Liver (tissue), 9 donors: Measurements from ENCODE around the gene POT1. TPM values are rescaled to one million over a fixed set of nuclear protein-coding genes. Genes with fewer than 3 reads are reported as not detected.

Source experiments
- DNase-seq: peaks from one replicate; pipeline ENCODE4 v3.0.0-alpha.2; 2017; ENCODE audit warnings: low spot score
- H3K27ac ChIP-seq, 2 donors: one replicate each; pipeline ENCODE4 v1.7.0; 2013; ENCODE audit warnings: inconsistent platforms in 2 of 2, low read length in 2 of 2, control low read depth in 1 of 2, low read depth in 1 of 2, mild to moderate bottlenecking in 1 of 2
- H3K27me3 ChIP-seq, 4 donors: one replicate each; pipeline versions ENCODE4 v1.6.1 to v1.7.0; 2013; ENCODE audit warnings: low read length in 3 of 4, inconsistent platforms in 1 of 4, mild to moderate bottlenecking in 1 of 4, moderate library complexity in 1 of 4; ENCODE audit not compliant: control insufficient read depth in 4 of 4, insufficient read depth in 4 of 4
- H3K36me3 ChIP-seq, 4 donors: one replicate each; pipeline versions ENCODE4 v1.6.1 to v1.7.0; 2013; ENCODE audit warnings: low read length in 3 of 4, mild to moderate bottlenecking in 3 of 4, low read depth in 1 of 4, moderate library complexity in 1 of 4; ENCODE audit not compliant: control insufficient read depth in 4 of 4, insufficient read depth in 3 of 4
- H3K4me1 ChIP-seq, 4 donors: one replicate each; pipeline versions ENCODE4 v1.6.1 to v1.7.0; 2013; ENCODE audit warnings: low read length in 3 of 4, mild to moderate bottlenecking in 3 of 4, moderate library complexity in 1 of 4; ENCODE audit not compliant: control insufficient read depth in 4 of 4, insufficient read depth in 4 of 4
- H3K4me3 ChIP-seq, 3 donors: one replicate each; pipeline versions ENCODE4 v1.6.1 to v1.7.0; 2013; ENCODE audit warnings: low read length in 3 of 3, control low read depth in 1 of 3, low read depth in 1 of 3, mild to moderate bottlenecking in 1 of 3
- H3K9ac ChIP-seq, 2 donors: one replicate each; pipeline ENCODE4 v1.7.0; 2013; ENCODE audit warnings: low read length in 2 of 2, mild to moderate bottlenecking in 2 of 2, moderate library complexity in 2 of 2, control low read depth in 1 of 2, low read depth in 1 of 2
- H3K9me3 ChIP-seq, 4 donors: one replicate each; pipeline versions ENCODE4 v1.6.1 to v1.7.0; 2013; ENCODE audit warnings: low read length in 3 of 4; ENCODE audit not compliant: control insufficient read depth in 4 of 4
- ATF3 ChIP-seq: IDR thresholded peaks from 2 replicates; pipeline ENCODE4 v1.6.1; 2016; ENCODE audit warnings: antibody characterized with exemption
- CTCF ChIP-seq: fragments of 150-350 bp; IDR thresholded peaks from 2 replicates; pipeline ENCODE4 v1.5.1; 2017; ENCODE audit warnings: improper control_type of control experiment, low read depth, low read length; ENCODE audit not compliant: missing input control
- FOXA1 ChIP-seq: IDR thresholded peaks from 2 replicates; pipeline ENCODE4 v1.6.1; 2016; ENCODE audit warnings: antibody characterized with exemption
- FOXA2 ChIP-seq: IDR thresholded peaks from 2 replicates; pipeline ENCODE4 v1.6.1; 2016; ENCODE audit warnings: antibody characterized with exemption
- GABPA ChIP-seq, 2 donors: IDR thresholded peaks in 1 of 2; conservative IDR thresholded peaks in 1 of 2; 2 replicates each; pipeline ENCODE4 v1.6.1; 2016; ENCODE audit warnings: antibody characterized with exemption in 2 of 2, mild to moderate bottlenecking in 1 of 2, moderate library complexity in 1 of 2
- HNF4A ChIP-seq, 2 donors: conservative IDR thresholded peaks; 2 replicates each; pipeline ENCODE4 v1.6.1; 2016; ENCODE audit warnings: antibody characterized with exemption in 2 of 2, mild to moderate bottlenecking in 2 of 2
- HNF4G ChIP-seq: IDR thresholded peaks from 2 replicates; pipeline ENCODE4 v1.6.1; 2016; ENCODE audit warnings: antibody characterized with exemption
- MAX ChIP-seq: IDR thresholded peaks from 2 replicates; pipeline ENCODE4 v1.6.1; 2016; ENCODE audit warnings: antibody characterized with exemption
- NR2F2 ChIP-seq: IDR thresholded peaks from 2 replicates; pipeline ENCODE4 v1.6.1; 2016; ENCODE audit warnings: antibody characterized with exemption
- RAD21 ChIP-seq, 2 donors: IDR thresholded peaks; 2 replicates each; pipeline ENCODE4 v1.6.1; 2016; ENCODE audit warnings: antibody characterized with exemption in 2 of 2, mild to moderate bottlenecking in 2 of 2
- SP1 ChIP-seq: IDR thresholded peaks from 2 replicates; pipeline ENCODE4 v1.6.1; 2018; ENCODE audit warnings: antibody characterized with exemption, mild to moderate bottlenecking
- TAF1 ChIP-seq: conservative IDR thresholded peaks from 2 replicates; pipeline ENCODE4 v1.6.1; 2016; ENCODE audit warnings: antibody characterized with exemption, mild to moderate bottlenecking
- YY1 ChIP-seq: IDR thresholded peaks from 2 replicates; pipeline ENCODE4 v1.6.1; 2016; ENCODE audit warnings: antibody characterized with exemption, mild to moderate bottlenecking
- ZBTB33 ChIP-seq: IDR thresholded peaks from 2 replicates; pipeline ENCODE4 v1.6.1; 2016; ENCODE audit warnings: antibody characterized with exemption
- WGBS: extraction: QIAGEN DNeasy Blood & Tissue Kit; methylation state at CpG from one replicate; pipeline ENCODE4 v1.1.7; 2013; 5-methylcytosine and 5-hydroxymethylcytosine counted together
- polyA plus RNA-seq, 2 donors: library from polyadenylated mRNA; stranded (reverse) in 1 of 2; unstranded in 1 of 2; fragments of 200-250 nt in 1 of 2; fragments of >200 nt in 1 of 2; fragmentation: Nextera tagmentation in 1 of 2; extraction: Ambion mirVana in 1 of 2; gene quantifications; one replicate each; pipeline versions ENCODE4 v1.2.1 to v1.2.3, GENCODE V29; 2013 to 2015
- total RNA-seq, 2 donors: library from RNA; depleted of rRNA; stranded (reverse); fragments of >200 nt; gene quantifications; one replicate each; pipeline ENCODE4 v1.2.3, GENCODE V29; 2014
- donor health status: healthy.
- donor health status: healthy.
- donor health status: healthy.
- donor health status: healthy.
- donor health status: healthy.

POT1 gene
- total and polyA plus RNA-seq, 4 donors: 4.9 to 35.5 (median 8.5) TPM

- Histone ChIP-seq H3K9ac (no peak overlapping the region), H3K27me3 (no peaks in the 10 kb centered on the region), H3K36me3 (peaks cover 0 to 2% (median 0%) of the 10 kb centered on the region in 4 donors), H3K4me1 (no peaks in the 10 kb centered on the region), H3K27ac (no peak overlapping the region), H3K4me3 (no peak overlapping the region), H3K9me3 (no peaks in the 10 kb centered on the region)
- TF ChIP-seq FOXA2: no peak
- TF ChIP-seq YY1: no peak
- no peak for TF ChIP-seq TAF1
- no peak for TF ChIP-seq FOXA1
- no peak for TF ChIP-seq SP1
- no peak for TF ChIP-seq HNF4G
- DNase-seq: no peak
Measured at GRCh38 chr7:124922200-124922599, 7.4 kb downstream of the POT1 start.

GRCh38 chr7:124919841-124920240 is 9.8 kb downstream of the POT1 start:
- Histone ChIP-seq H3K9ac (no peak overlapping the region), H3K4me3 (no peak overlapping the region), H3K9me3 (no peaks in the 10 kb centered on the region), H3K36me3 (peaks cover 0 to 4% (median under 1%) of the 10 kb centered on the region in 4 donors), H3K27ac (no peak overlapping the region), H3K4me1 (peaks cover 0 to 5% (median 0%) of the 10 kb centered on the region in 4 donors), H3K27me3 (no peaks in the 10 kb centered on the region)
- 96% methylated on average over 2 of the region's 2 CpGs for WGBS
- DNase-seq: no peak
- no peak for TF ChIP-seq TAF1
- no peak for TF ChIP-seq RAD21 (IDR thresholded peaks at IDR 0.05)
- TF ChIP-seq ATF3: no peak
- no peak for TF ChIP-seq NR2F2

GRCh38 chr7:124918662-124919061 is 11.0 kb downstream of the POT1 start:
- Histone ChIP-seq H3K9me3 (no peaks in the 10 kb centered on the region), H3K27ac (no peak overlapping the region), H3K4me3 (no peak overlapping the region), H3K4me1 (peaks cover 0 to 5% (median 0%) of the 10 kb centered on the region in 4 donors), H3K27me3 (no peaks in the 10 kb centered on the region), H3K36me3 (peaks cover 0 to 4% (median under 1%) of the 10 kb centered on the region in 4 donors), H3K9ac (no peak overlapping the region)
- TF ChIP-seq ZBTB33 (no peak), GABPA (IDR thresholded peaks at IDR 0.05 in 1 of 2, conservative IDR thresholded peaks at IDR 0.05 in 1 of 2) (no peak), FOXA2 (no peak), TAF1 (no peak), SP1 (no peak), RAD21 (IDR thresholded peaks at IDR 0.05) (no peak), HNF4A (conservative IDR thresholded peaks at IDR 0.05) (no peak), YY1 (no peak)
- no peak for DNase-seq
- 93% methylated on average over 3 of the region's 3 CpGs for WGBS

- TF ChIP-seq CTCF (no peak), ZBTB33 (no peak), MAX (no peak)
- H3K27ac ChIP-seq: no peak overlapping the region
- H3K4me1 ChIP-seq: peaks cover 0 to 5% (median 0%) of the 10 kb centered on the region in 4 donors
- H3K27me3 ChIP-seq: no peaks in the 10 kb centered on the region
- H3K9me3 ChIP-seq: no peaks in the 10 kb centered on the region
- WGBS: 89% methylated on average over 1 of the region's 1 CpG
- DNase-seq: no peak
- H3K36me3 ChIP-seq: peaks cover 0 to 4% (median under 1%) of the 10 kb centered on the region in 4 donors
- H3K4me3 ChIP-seq: no peak overlapping the region
- H3K9ac ChIP-seq: no peak overlapping the region
Measured at GRCh38 chr7:124915242-124915641, 14.4 kb downstream of the POT1 start.
